K562 (cell line): ENCODE measurements around the gene OR6K6. TPM values are rescaled to one million over a fixed set of nuclear protein-coding genes. Genes with fewer than 3 reads are reported as not detected.

ENCODE experiments used
- ATAC-seq: fragments of 200-7000 bp; cut with Tn5 transposase; 3 replicates; pipeline ENCODE4 v1.9.1; 2020; ENCODE audit warnings: moderate library complexity
- BruUV-seq: library from RNA; stranded (reverse); fragments of 400-500 nt; replicated peaks from 2 replicates; lab custom pipeline; 2021; lab: Mats Ljungman, UMichigan
- CTCF ChIA-PET: fragments of 300-600 bp; formaldehyde crosslinking; extraction: SDS; loops from one replicate; lab custom pipeline; 2021; ENCODE audit warnings: low intra/inter-chr PET ratio; lab: Yijun Ruan, JAX
- POLR2A ChIA-PET: fragments of 300-600, 350-650 bp; sonication (Branson Sonifier 250); formaldehyde crosslinking; extraction: SDS; loops from one replicate; lab custom pipeline; 2021; ENCODE audit warnings: antibody characterized with exemption, inconsistent platforms; lab: Yijun Ruan, JAX
- DNase-seq, 4 experiments: peaks; one replicate each; pipeline versions ENCODE4 v3.0.0 to v3.0.0-alpha.2; 2011 to 2018; ENCODE audit warnings: low spot score in 3 of 4, mixed read lengths in 3 of 4; ENCODE audit errors: extremely low read depth in 1 of 4
- FAIRE-seq: peaks from 2 replicates; lab custom pipeline; 2011; peaks lifted over from hg19 to GRCh38; lab: Jason Lieb, UNC
- H2AFZ ChIP-seq: 2 replicates; pipeline ENCODE4 v1.6.0; 2011; ENCODE audit warnings: low read depth, low read length, control low read depth, inconsistent platforms
- H3K27ac ChIP-seq: fragments of 200-600 bp; 3 replicates; pipeline ENCODE4 v1.8.0; 2011; ENCODE audit warnings: low read depth, mild to moderate bottlenecking, control low read depth, inconsistent platforms, low read length, moderate library complexity, mixed read lengths; ENCODE audit errors: extremely low read depth
- H3K27me3 ChIP-seq, 2 experiments: fragments of 300-600 bp in 1 of 2; 2 replicates in 1 of 2; 3 replicates in 1 of 2; pipeline versions ENCODE4 v1.6.0 to v1.8.0; 2011; ENCODE audit warnings: inconsistent platforms in 2 of 2, low read length in 2 of 2, mild to moderate bottlenecking in 1 of 2, mixed read lengths in 1 of 2, moderate library complexity in 1 of 2; ENCODE audit not compliant: control insufficient read depth in 2 of 2, insufficient read depth in 2 of 2
- H3K36me3 ChIP-seq: fragments of 300-600 bp; 3 replicates; pipeline ENCODE4 v1.8.0; 2011; ENCODE audit warnings: mild to moderate bottlenecking, low read length, inconsistent platforms; ENCODE audit not compliant: control insufficient read depth, insufficient read depth
- H3K4me1 ChIP-seq, 2 experiments: fragments of 200-600 bp in 1 of 2; replicated peaks in 1 of 2; 2 replicates in 1 of 2; 3 replicates in 1 of 2; pipeline versions ENCODE4 v1.5.1 to v1.8.0; 2011; ENCODE audit warnings: inconsistent platforms in 2 of 2, low read length in 2 of 2, mild to moderate bottlenecking in 1 of 2, mixed read lengths in 1 of 2, moderate library complexity in 1 of 2; ENCODE audit not compliant: control insufficient read depth in 2 of 2, insufficient read depth in 2 of 2
- H3K4me2 ChIP-seq: 2 replicates; pipeline ENCODE4 v1.6.1; 2011; ENCODE audit warnings: low read length, control low read depth, inconsistent platforms, mixed read lengths; ENCODE audit not compliant: insufficient read depth
- H3K4me3 ChIP-seq: fragments of 200-600 bp; sonication (generic), shearing (Covaris generic); 2 replicates; pipeline ENCODE4 v1.5.1; 2016; ENCODE audit warnings: control low read depth, inconsistent platforms
- H3K79me2 ChIP-seq: fragments of 200-600 bp; 3 replicates; pipeline ENCODE4 v1.8.0; 2011; ENCODE audit warnings: low read length, inconsistent platforms; ENCODE audit not compliant: control insufficient read depth, insufficient read depth
- H3K9ac ChIP-seq, 2 experiments: 2 replicates each; pipeline versions ENCODE4 v1.6.0 to v1.6.1; 2011; ENCODE audit warnings: low read depth in 2 of 2, low read length in 2 of 2, control low read depth in 1 of 2, inconsistent platforms in 1 of 2, mild to moderate bottlenecking in 1 of 2, mixed read lengths in 1 of 2; ENCODE audit not compliant: insufficient read depth in 1 of 2
- H3K9me1 ChIP-seq: one replicate; pipeline ENCODE4 v1.6.0; 2011; ENCODE audit warnings: inconsistent platforms, mild to moderate bottlenecking, low read length, moderate library complexity; ENCODE audit not compliant: control insufficient read depth, insufficient read depth
- H3K9me3 ChIP-seq: replicated peaks from 2 replicates; pipeline ENCODE4 v1.5.1; 2011; ENCODE audit warnings: low read depth, low read length, inconsistent platforms; ENCODE audit not compliant: control insufficient read depth, insufficient read depth
- H4K20me1 ChIP-seq: replicated peaks from 2 replicates; pipeline ENCODE4 v1.6.1; 2011; ENCODE audit warnings: low read length, inconsistent platforms, mixed read lengths; ENCODE audit not compliant: control insufficient read depth, insufficient read depth
- CHD1 ChIP-seq: fragments of 200-600 bp; sonication (generic); IDR thresholded peaks from one replicate; pipeline ENCODE4 v1.6.1; 2012; ENCODE audit warnings: mild to moderate bottlenecking, moderate library complexity, low read length, inconsistent platforms
- GATA2 ChIP-seq: sonication (generic); formaldehyde crosslinking; IDR thresholded peaks from 2 replicates; pipeline ENCODE4 v1.4.0; 2020; ENCODE audit warnings: mild to moderate bottlenecking, missing genetic modification reagents
- HNRNPUL1 ChIP-seq: fragments of 200-400 bp; formaldehyde crosslinking; IDR thresholded peaks from 2 replicates; pipeline ENCODE4 v1.6.1; 2017; ENCODE audit warnings: low read length
- MECOM ChIP-seq: fragments of 250-450 bp; sonication (Bioruptor Pico); IDR thresholded peaks from 2 replicates; pipeline ENCODE4 v1.8.0; 2022; ENCODE audit warnings: inconsistent platforms
- MTA3 ChIP-seq: fragments of 450-650 bp; formaldehyde crosslinking; IDR thresholded peaks from 2 replicates; pipeline ENCODE4 v1.6.1; 2017; ENCODE audit warnings: mild to moderate bottlenecking, borderline replicate concordance
- MYNN ChIP-seq, 2 experiments: sonication (generic); formaldehyde crosslinking in 1 of 2; IDR thresholded peaks; 2 replicates each; pipeline versions ENCODE4 v1.5.0 to v1.6.1; 2016 to 2020; ENCODE audit warnings: antibody characterized with exemption in 1 of 2, missing genetic modification reagents in 1 of 2
- PCBP1 ChIP-seq: fragments of 200-400 bp; formaldehyde crosslinking; IDR thresholded peaks from 2 replicates; pipeline ENCODE4 v1.6.1; 2018; ENCODE audit warnings: mild to moderate bottlenecking, low read depth, low read length; ENCODE audit not compliant: poor library complexity, severe bottlenecking
- RFX5 ChIP-seq: IDR thresholded peaks from 2 replicates; pipeline ENCODE4 v1.6.1; 2011; ENCODE audit warnings: low read depth, mild to moderate bottlenecking, improper control_type of control experiment, low read length
- ZNF124 ChIP-seq: sonication (generic); formaldehyde crosslinking; IDR thresholded peaks from 2 replicates; pipeline ENCODE4 v1.8.1; 2022; ENCODE audit warnings: missing genetic modification reagents
- ZNF3 ChIP-seq: fragments of 250-450 bp; sonication (Bioruptor Pico); IDR thresholded peaks from 2 replicates; pipeline ENCODE4 v1.5.0; 2021; ENCODE audit warnings: mild to moderate bottlenecking, moderate library complexity
- ZNF408 ChIP-seq: fragments of 250-450 bp; sonication (Bioruptor Pico); IDR thresholded peaks from 2 replicates; pipeline ENCODE4 v1.4.0; 2020; ENCODE audit warnings: low read depth, mild to moderate bottlenecking, moderate library complexity
- WGBS: fragments of 100-300 bp; shearing (Covaris generic); methylation state at CpG from one replicate; pipeline ENCODE4 v1.1.6; 2016; ENCODE audit warnings: low coverage, mixed read lengths; ENCODE audit not compliant: insufficient coverage; ENCODE audit errors: missing lambda C conversion rate; 5-methylcytosine and 5-hydroxymethylcytosine counted together
- in situ Hi-C: fragments of 300-500 bp; cut with MboI; formaldehyde crosslinking; loops from 4 replicates; pipeline ENCODE4 v1.15.0; 2018; ENCODE audit warnings: inconsistent platforms, mixed read lengths
- intact Hi-C: fragments of 100-400 bp; cut with micrococcal nuclease; formaldehyde crosslinking; loops from 2 replicates; pipeline ENCODE4 v1.14.2; 2022
- polyA plus RNA-seq, 8 experiments: library from polyadenylated mRNA; depleted of rRNA in 4 of 8; stranded (reverse) in 5 of 8; unstranded in 3 of 8; fragments of >200 nt; fragmentation: Nextera tagmentation in 2 of 8; fragmentation: Illumina TruSeq in 1 of 8; extraction: Ambion mirVana in 2 of 8; extraction: Trizol in 1 of 8; gene quantifications; 2 replicates each; pipeline versions ENCODE4 v1.2.1 to v1.2.3, GENCODE V29; 2011 to 2014; ENCODE audit warnings: inconsistent platforms in 1 of 8, missing spikeins in 1 of 8
- total RNA-seq, 7 experiments: library from RNA; depleted of rRNA in 6 of 7; stranded (reverse); fragments of >200 nt in 6 of 7; fragmentation: Illumina TruSeq in 2 of 7; extraction: Trizol in 2 of 7; gene quantifications; 2 replicates each; pipeline versions ENCODE4 v1.2.1 to v1.2.3, GENCODE V29; 2011 to 2021; ENCODE audit warnings: low replicate concordance in 1 of 7
- TF ChIP-seq, protein P1 (sequence below), 2 experiments: fragments of 450-650 bp in 1 of 2; sonication (generic) in 1 of 2; formaldehyde crosslinking in 1 of 2; IDR thresholded peaks in 1 of 2; conservative IDR thresholded peaks in 1 of 2; 2 replicates each; pipeline versions ENCODE4 v1.6.1 to v1.8.1; 2016 to 2023; ENCODE audit warnings: mild to moderate bottlenecking in 2 of 2, moderate library complexity in 2 of 2, inconsistent platforms in 1 of 2, missing genetic modification reagents in 1 of 2
- TF ChIP-seq, protein P2 (sequence below): sonication (generic); formaldehyde crosslinking; IDR thresholded peaks from 2 replicates; pipeline ENCODE4 v1.8.0; 2022; ENCODE audit warnings: missing genetic modification reagents, mild to moderate bottlenecking, borderline replicate concordance
- TF ChIP-seq, protein P3 (sequence below), 2 experiments: fragments of 450-650 bp; IDR thresholded peaks; 2 replicates each; pipeline ENCODE4 v1.6.1; 2018; ENCODE audit warnings: mild to moderate bottlenecking in 2 of 2, low read depth in 1 of 2; ENCODE audit not compliant: partially characterized antibody in 2 of 2

OR6K6 gene
- total and polyA plus RNA-seq, 9 of the 15 experiments (the other 6 are each of a cell fraction or from before 2014, with no cell fraction given): not detected

DNA sequence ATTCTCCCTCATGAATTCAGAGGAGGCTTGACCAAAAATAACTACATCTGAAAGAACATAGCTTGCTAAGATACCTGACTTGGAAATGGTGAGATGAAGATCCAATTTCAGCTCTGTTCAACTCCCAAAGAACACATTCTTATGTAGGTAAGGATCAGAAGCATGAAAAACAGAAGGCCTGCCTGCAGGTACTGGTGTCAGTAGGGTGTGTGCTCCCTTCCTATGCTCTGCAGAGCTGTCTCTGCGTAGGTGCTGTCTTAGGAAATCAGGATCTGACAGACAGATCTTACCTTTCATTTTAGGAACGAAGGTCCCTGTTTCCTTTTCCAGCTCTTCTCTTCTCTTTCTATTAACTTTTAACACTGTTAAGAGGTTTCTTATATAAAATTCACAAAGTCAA lies 48.4 kb upstream of the OR6K6 start:
- no TSS peak for BruUV-seq
- POLR2A ChIA-PET: interaction anchor here (1.1 kb wide), 1 partner anchor 9 kb away, joined by 4 read pairs; no protein-coding TSS in a partner anchor
- no peak for TF ChIP-seq ZNF408 (CRISPR knock-in tag)
- TF ChIP-seq GATA2 (CRISPR knock-in tag): no peak
- no peak for TF ChIP-seq RFX5
- TF ChIP-seq ZNF124 (CRISPR knock-in tag): no peak
- no peak for TF ChIP-seq ZNF3 (CRISPR knock-in tag)
- TF ChIP-seq HNRNPUL1: no peak
- no peak for TF ChIP-seq MTA3
- no peak for TF ChIP-seq PCBP1
- TF ChIP-seq, protein P1, sequence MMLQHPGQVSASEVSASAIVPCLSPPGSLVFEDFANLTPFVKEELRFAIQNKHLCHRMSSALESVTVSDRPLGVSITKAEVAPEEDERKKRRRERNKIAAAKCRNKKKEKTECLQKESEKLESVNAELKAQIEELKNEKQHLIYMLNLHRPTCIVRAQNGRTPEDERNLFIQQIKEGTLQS (IDR thresholded peaks at IDR 0.05): no peak
- TF ChIP-seq, protein P1 (CRISPR knock-in tag; conservative IDR thresholded peaks at IDR 0.05): no peak
- TF ChIP-seq, protein P2, sequence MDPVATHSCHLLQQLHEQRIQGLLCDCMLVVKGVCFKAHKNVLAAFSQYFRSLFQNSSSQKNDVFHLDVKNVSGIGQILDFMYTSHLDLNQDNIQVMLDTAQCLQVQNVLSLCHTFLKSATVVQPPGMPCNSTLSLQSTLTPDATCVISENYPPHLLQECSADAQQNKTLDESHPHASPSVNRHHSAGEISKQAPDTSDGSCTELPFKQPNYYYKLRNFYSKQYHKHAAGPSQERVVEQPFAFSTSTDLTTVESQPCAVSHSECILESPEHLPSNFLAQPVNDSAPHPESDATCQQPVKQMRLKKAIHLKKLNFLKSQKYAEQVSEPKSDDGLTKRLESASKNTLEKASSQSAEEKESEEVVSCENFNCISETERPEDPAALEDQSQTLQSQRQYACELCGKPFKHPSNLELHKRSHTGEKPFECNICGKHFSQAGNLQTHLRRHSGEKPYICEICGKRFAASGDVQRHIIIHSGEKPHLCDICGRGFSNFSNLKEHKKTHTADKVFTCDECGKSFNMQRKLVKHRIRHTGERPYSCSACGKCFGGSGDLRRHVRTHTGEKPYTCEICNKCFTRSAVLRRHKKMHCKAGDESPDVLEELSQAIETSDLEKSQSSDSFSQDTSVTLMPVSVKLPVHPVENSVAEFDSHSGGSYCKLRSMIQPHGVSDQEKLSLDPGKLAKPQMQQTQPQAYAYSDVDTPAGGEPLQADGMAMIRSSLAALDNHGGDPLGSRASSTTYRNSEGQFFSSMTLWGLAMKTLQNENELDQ (CRISPR knock-in tag): no peak
- no peak for TF ChIP-seq CHD1
- TF ChIP-seq MECOM: no peak
- no peak for TF ChIP-seq MYNN (IDR thresholded peaks at IDR 0.05)
- TF ChIP-seq MYNN (CRISPR knock-in tag; IDR thresholded peaks at IDR 0.05): no peak
- TF ChIP-seq, protein P3, sequence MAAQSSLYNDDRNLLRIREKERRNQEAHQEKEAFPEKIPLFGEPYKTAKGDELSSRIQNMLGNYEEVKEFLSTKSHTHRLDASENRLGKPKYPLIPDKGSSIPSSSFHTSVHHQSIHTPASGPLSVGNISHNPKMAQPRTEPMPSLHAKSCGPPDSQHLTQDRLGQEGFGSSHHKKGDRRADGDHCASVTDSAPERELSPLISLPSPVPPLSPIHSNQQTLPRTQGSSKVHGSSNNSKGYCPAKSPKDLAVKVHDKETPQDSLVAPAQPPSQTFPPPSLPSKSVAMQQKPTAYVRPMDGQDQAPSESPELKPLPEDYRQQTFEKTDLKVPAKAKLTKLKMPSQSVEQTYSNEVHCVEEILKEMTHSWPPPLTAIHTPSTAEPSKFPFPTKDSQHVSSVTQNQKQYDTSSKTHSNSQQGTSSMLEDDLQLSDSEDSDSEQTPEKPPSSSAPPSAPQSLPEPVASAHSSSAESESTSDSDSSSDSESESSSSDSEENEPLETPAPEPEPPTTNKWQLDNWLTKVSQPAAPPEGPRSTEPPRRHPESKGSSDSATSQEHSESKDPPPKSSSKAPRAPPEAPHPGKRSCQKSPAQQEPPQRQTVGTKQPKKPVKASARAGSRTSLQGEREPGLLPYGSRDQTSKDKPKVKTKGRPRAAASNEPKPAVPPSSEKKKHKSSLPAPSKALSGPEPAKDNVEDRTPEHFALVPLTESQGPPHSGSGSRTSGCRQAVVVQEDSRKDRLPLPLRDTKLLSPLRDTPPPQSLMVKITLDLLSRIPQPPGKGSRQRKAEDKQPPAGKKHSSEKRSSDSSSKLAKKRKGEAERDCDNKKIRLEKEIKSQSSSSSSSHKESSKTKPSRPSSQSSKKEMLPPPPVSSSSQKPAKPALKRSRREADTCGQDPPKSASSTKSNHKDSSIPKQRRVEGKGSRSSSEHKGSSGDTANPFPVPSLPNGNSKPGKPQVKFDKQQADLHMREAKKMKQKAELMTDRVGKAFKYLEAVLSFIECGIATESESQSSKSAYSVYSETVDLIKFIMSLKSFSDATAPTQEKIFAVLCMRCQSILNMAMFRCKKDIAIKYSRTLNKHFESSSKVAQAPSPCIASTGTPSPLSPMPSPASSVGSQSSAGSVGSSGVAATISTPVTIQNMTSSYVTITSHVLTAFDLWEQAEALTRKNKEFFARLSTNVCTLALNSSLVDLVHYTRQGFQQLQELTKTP (IDR thresholded peaks at IDR 0.05; ENCODE audit: low read depth in 1 of 2, partially characterized antibody in 2 of 2): no peak

More for the DNA sequence above, 48.4 kb upstream of the OR6K6 start:
- no peak for DNase-seq
- intact Hi-C loops: no loop called here
- Histone ChIP-seq H4K20me1 (no peaks in the 10 kb centered on the region), H3K4me2 (no peak overlapping the region), H3K4me1 (no peaks in the 10 kb centered on the region), H3K27me3 (no peaks in the 10 kb centered on the region), H3K4me3 (no peak overlapping the region), H3K9ac (no peak overlapping the region), H3K9me3 (no peaks in the 10 kb centered on the region), H3K36me3 (no peaks in the 10 kb centered on the region), H2AFZ (peak overlapping the region; percentile 83), H3K9me1 (no peaks in the 10 kb centered on the region), H3K27ac (no peak overlapping the region), H3K79me2 (no peaks in the 10 kb centered on the region)
- CTCF ChIA-PET: no interaction called here
- WGBS: 47% methylated on average over 2 of the region's 2 CpGs
- FAIRE-seq: peak; percentile 44
- in situ Hi-C loops: no loop called here
- peak; percentile 85 for ATAC-seq
